A549 (cell line): Measurements from ENCODE around the gene LRRC74A. TPM values are rescaled to one million over a fixed set of nuclear protein-coding genes. Genes with fewer than 3 reads are reported as not detected.

Experiments used
- ATAC-seq, 2 experiments: fragments of 200-7000 bp in 1 of 2; fragments of >200 bp in 1 of 2; cut with Nextera tagmentation in 1 of 2; cut with Tn5 transposase in 1 of 2; 3 replicates each; pipeline versions ENCODE4 v1.8.0 to v1.9.1; 2018 to 2020; ENCODE audit warnings: mild to moderate bottlenecking in 1 of 2, moderate library complexity in 1 of 2
- CTCF ChIA-PET: fragments of 300-600 bp; sonication (Branson Sonifier 250); formaldehyde crosslinking; extraction: SDS; loops from one replicate; lab custom pipeline; 2021; ENCODE audit warnings: antibody characterized with exemption, inconsistent platforms; lab: Yijun Ruan, JAX
- POLR2A ChIA-PET: fragments of 350-600 bp; formaldehyde crosslinking; extraction: SDS; loops from one replicate; lab custom pipeline; 2021; ENCODE audit warnings: antibody characterized with exemption, inconsistent platforms; lab: Yijun Ruan, JAX
- DNase-seq, 2 experiments: peaks; one replicate each; pipeline versions ENCODE4 v3.0.0 to v3.0.0-alpha.2; 2011 to 2016; ENCODE audit warnings: low read depth in 1 of 2, low spot score in 1 of 2
- FAIRE-seq: peaks from 2 replicates; lab custom pipeline; 2011; peaks lifted over from hg19 to GRCh38; lab: Jason Lieb, UNC
- H3K27ac ChIP-seq, 2 experiments: fragments of >200 bp; sonication (Bioruptor Twin); formaldehyde crosslinking; 3 replicates each; pipeline ENCODE4 v1.5.1; 2016 to 2017
- H3K4me1 ChIP-seq: fragments of >200 bp; sonication (Bioruptor Twin); formaldehyde crosslinking; 3 replicates; pipeline ENCODE4 v1.6.1; 2016
- H3K4me2 ChIP-seq: fragments of >200 bp; sonication (Bioruptor Twin); formaldehyde crosslinking; 3 replicates; pipeline ENCODE4 v1.6.1; 2016
- H3K4me3 ChIP-seq: fragments of >200 bp; sonication (Bioruptor Twin); formaldehyde crosslinking; 3 replicates; pipeline ENCODE4 v1.5.1; 2016
- H3K9me3 ChIP-seq: fragments of >200 bp; sonication (Bioruptor Twin); formaldehyde crosslinking; 3 replicates; pipeline ENCODE4 v1.6.1; 2016
- BCL3 ChIP-seq: fragments of >200 bp; sonication (Bioruptor Twin); formaldehyde crosslinking; IDR thresholded peaks from 3 replicates; pipeline ENCODE4 v1.6.1; 2016
- BHLHE40 ChIP-seq: IDR thresholded peaks from 2 replicates; pipeline ENCODE4 v1.6.1; 2012; ENCODE audit warnings: low read depth, low read length, inconsistent platforms
- CBX2 ChIP-seq: fragments of 200-600 bp; sonication (generic); IDR thresholded peaks from 2 replicates; pipeline ENCODE4 v1.6.1; 2016; ENCODE audit warnings: low read depth, mild to moderate bottlenecking, borderline replicate concordance
- CBX8 ChIP-seq: fragments of 200-600 bp; sonication (generic); IDR thresholded peaks from 2 replicates; pipeline ENCODE4 v1.6.1; 2016
- CHD2 ChIP-seq: fragments of 150-350 bp; IDR thresholded peaks from 2 replicates; pipeline ENCODE4 v1.6.1; 2014; ENCODE audit warnings: low read length; ENCODE audit not compliant: partially characterized antibody
- CHD4 ChIP-seq: fragments of 200-600 bp; sonication (generic); IDR thresholded peaks from 2 replicates; pipeline ENCODE4 v1.6.1; 2016; ENCODE audit warnings: antibody characterized with exemption, mild to moderate bottlenecking, borderline replicate concordance
- EHMT2 ChIP-seq: fragments of 200-600 bp; sonication (generic); IDR thresholded peaks from 2 replicates; pipeline ENCODE4 v1.6.1; 2016; ENCODE audit warnings: antibody characterized with exemption, low read depth, mild to moderate bottlenecking, moderate library complexity
- EP300 ChIP-seq, 2 experiments: fragments of >200 bp; sonication (Bioruptor Twin); formaldehyde crosslinking; IDR thresholded peaks; 2 replicates in 1 of 2; 3 replicates in 1 of 2; pipeline ENCODE4 v1.6.1; 2016 to 2017
- ESRRA ChIP-seq: fragments of 150-350 bp; IDR thresholded peaks from 2 replicates; pipeline ENCODE4 v1.6.1; 2014; ENCODE audit warnings: mild to moderate bottlenecking, low read length, borderline replicate concordance
- FOSL2 ChIP-seq, 2 experiments: fragments of 450-650 bp in 1 of 2; fragments of >200 bp in 1 of 2; sonication (Bioruptor Twin) in 1 of 2; formaldehyde crosslinking; IDR thresholded peaks; 2 replicates each; pipeline versions ENCODE4 v1.5.0 to v1.6.1; 2016 to 2020; ENCODE audit warnings: mild to moderate bottlenecking in 1 of 2, moderate library complexity in 1 of 2
- FOXS1 ChIP-seq: fragments of 250-450 bp; sonication (Bioruptor Pico); IDR thresholded peaks from 2 replicates; pipeline ENCODE4 v1.5.0; 2020; ENCODE audit warnings: mild to moderate bottlenecking, moderate library complexity
- HEYL ChIP-seq: fragments of 250-450 bp; sonication (Bioruptor Pico); IDR thresholded peaks from 2 replicates; pipeline ENCODE4 v1.8.0; 2021; ENCODE audit warnings: mild to moderate bottlenecking, moderate library complexity
- HOXA7 ChIP-seq: fragments of 250-450 bp; sonication (Bioruptor Pico); IDR thresholded peaks from 2 replicates; pipeline ENCODE4 v1.5.0; 2020; ENCODE audit warnings: mild to moderate bottlenecking, moderate library complexity
- HOXB5 ChIP-seq: fragments of 250-450 bp; sonication (Bioruptor Pico); IDR thresholded peaks from 2 replicates; pipeline ENCODE4 v1.5.0; 2020; ENCODE audit warnings: mild to moderate bottlenecking, moderate library complexity
- JUNB ChIP-seq: fragments of >200 bp; sonication (Bioruptor Twin); formaldehyde crosslinking; IDR thresholded peaks from 2 replicates; pipeline ENCODE4 v1.6.1; 2016
- KDM1A ChIP-seq: fragments of 200-600 bp; sonication (generic); IDR thresholded peaks from 2 replicates; pipeline ENCODE4 v1.6.1; 2016; ENCODE audit warnings: low read depth, mild to moderate bottlenecking
- KDM5A ChIP-seq: fragments of 200-600 bp; sonication (generic); IDR thresholded peaks from 2 replicates; pipeline ENCODE4 v1.6.1; 2016; ENCODE audit warnings: antibody characterized with exemption, mild to moderate bottlenecking
- MAFK ChIP-seq: fragments of 450-650 bp; IDR thresholded peaks from 2 replicates; pipeline ENCODE4 v1.6.1; 2014; ENCODE audit not compliant: partially characterized antibody
- MAZ ChIP-seq: fragments of 150-350 bp; IDR thresholded peaks from 2 replicates; pipeline ENCODE4 v1.6.1; 2014; ENCODE audit warnings: antibody characterized with exemption, low read depth, low read length, borderline replicate concordance
- MYC ChIP-seq: IDR thresholded peaks from 2 replicates; pipeline ENCODE4 v1.6.1; 2012; ENCODE audit warnings: mild to moderate bottlenecking, inconsistent platforms, low read length, improper control_type of control experiment, borderline replicate concordance
- NPAS2 ChIP-seq: fragments of 250-450 bp; sonication (Bioruptor Pico); IDR thresholded peaks from 2 replicates; pipeline ENCODE4 v1.8.0; 2022; ENCODE audit warnings: mild to moderate bottlenecking, moderate library complexity, borderline replicate concordance
- POLR2A ChIP-seq: IDR thresholded peaks from 2 replicates; pipeline ENCODE4 v1.6.1; 2012; ENCODE audit warnings: mild to moderate bottlenecking, low read length
- RAD21 ChIP-seq, 2 experiments: fragments of >200 bp in 1 of 2; sonication (Bioruptor Twin) in 1 of 2; formaldehyde crosslinking in 1 of 2; IDR thresholded peaks in 1 of 2; conservative IDR thresholded peaks in 1 of 2; 2 replicates in 1 of 2; 3 replicates in 1 of 2; pipeline ENCODE4 v1.6.1; 2012 to 2018; ENCODE audit warnings: inconsistent platforms in 1 of 2
- TP53 ChIP-seq: fragments of 250-450 bp; sonication (Bioruptor Pico); IDR thresholded peaks from 2 replicates; pipeline ENCODE4 v1.5.0; 2021; ENCODE audit warnings: mild to moderate bottlenecking, moderate library complexity
- ZC3H11A ChIP-seq: fragments of 450-650 bp; IDR thresholded peaks from 2 replicates; pipeline ENCODE4 v1.6.1; 2014; ENCODE audit warnings: antibody characterized with exemption, mild to moderate bottlenecking
- ZFP36 ChIP-seq: fragments of 450-650 bp; IDR thresholded peaks from 2 replicates; pipeline ENCODE4 v1.6.1; 2014; ENCODE audit warnings: borderline replicate concordance; ENCODE audit not compliant: partially characterized antibody
- WGBS: methylation state at CpG from one replicate; pipeline ENCODE4 v1.1.6; 2017; ENCODE audit errors: missing lambda C conversion rate; 5-methylcytosine and 5-hydroxymethylcytosine counted together
- polyA plus RNA-seq, 4 experiments: library from polyadenylated mRNA; depleted of rRNA in 3 of 4; stranded (reverse); fragments of >200 nt; fragmentation: RNase III in 1 of 4; extraction: RNeasy Plus Mini Kit Qiagen cat#74134 plus additional on column Dnase treatment in 1 of 4; gene quantifications; 2 replicates in 3 of 4; 3 replicates in 1 of 4; pipeline ENCODE4 v1.2.3, GENCODE V29; 2011 to 2017
- TF ChIP-seq, protein P1 (sequence below): fragments of >200 bp; sonication (Bioruptor Twin); formaldehyde crosslinking; IDR thresholded peaks from 3 replicates; pipeline ENCODE4 v1.5.1; 2016
- TF ChIP-seq, protein P2 (sequence below): IDR thresholded peaks from 2 replicates; pipeline ENCODE4 v1.6.1; 2012
- TF ChIP-seq, protein P3 (sequence below): IDR thresholded peaks from 2 replicates; pipeline ENCODE4 v1.6.1; 2012
- TF ChIP-seq, protein P4 (sequence below): fragments of >200 bp; sonication (Bioruptor Twin); formaldehyde crosslinking; IDR thresholded peaks from 2 replicates; pipeline ENCODE4 v1.6.1; 2016

Gene LRRC74A
- polyA plus RNA-seq, 2 of the 4 experiments (the other 2 are of a cell fraction) = not detected

GRCh38 chr14:76782885-76783566 lies 43.2 kb upstream of the LRRC74A start:
- TF ChIP-seq FOXS1 (CRISPR knock-in tag) (no peak), POLR2A (no peak), ZFP36 (no peak), KDM5A (no peak), HOXB5 (CRISPR knock-in tag) (no peak), RAD21 (conservative IDR thresholded peaks at IDR 0.05 in 1 of 2, IDR thresholded peaks at IDR 0.05 in 1 of 2) (no peak), MAFK (no peak), CBX2 (no peak), CBX8 (no peak), FOSL2 (IDR thresholded peaks at IDR 0.05) (no peak), FOSL2 (CRISPR knock-in tag; IDR thresholded peaks at IDR 0.05) (no peak), CHD4 (no peak)
- TF ChIP-seq, protein P1, sequence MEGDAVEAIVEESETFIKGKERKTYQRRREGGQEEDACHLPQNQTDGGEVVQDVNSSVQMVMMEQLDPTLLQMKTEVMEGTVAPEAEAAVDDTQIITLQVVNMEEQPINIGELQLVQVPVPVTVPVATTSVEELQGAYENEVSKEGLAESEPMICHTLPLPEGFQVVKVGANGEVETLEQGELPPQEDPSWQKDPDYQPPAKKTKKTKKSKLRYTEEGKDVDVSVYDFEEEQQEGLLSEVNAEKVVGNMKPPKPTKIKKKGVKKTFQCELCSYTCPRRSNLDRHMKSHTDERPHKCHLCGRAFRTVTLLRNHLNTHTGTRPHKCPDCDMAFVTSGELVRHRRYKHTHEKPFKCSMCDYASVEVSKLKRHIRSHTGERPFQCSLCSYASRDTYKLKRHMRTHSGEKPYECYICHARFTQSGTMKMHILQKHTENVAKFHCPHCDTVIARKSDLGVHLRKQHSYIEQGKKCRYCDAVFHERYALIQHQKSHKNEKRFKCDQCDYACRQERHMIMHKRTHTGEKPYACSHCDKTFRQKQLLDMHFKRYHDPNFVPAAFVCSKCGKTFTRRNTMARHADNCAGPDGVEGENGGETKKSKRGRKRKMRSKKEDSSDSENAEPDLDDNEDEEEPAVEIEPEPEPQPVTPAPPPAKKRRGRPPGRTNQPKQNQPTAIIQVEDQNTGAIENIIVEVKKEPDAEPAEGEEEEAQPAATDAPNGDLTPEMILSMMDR = no peak
- TF ChIP-seq, protein P2, sequence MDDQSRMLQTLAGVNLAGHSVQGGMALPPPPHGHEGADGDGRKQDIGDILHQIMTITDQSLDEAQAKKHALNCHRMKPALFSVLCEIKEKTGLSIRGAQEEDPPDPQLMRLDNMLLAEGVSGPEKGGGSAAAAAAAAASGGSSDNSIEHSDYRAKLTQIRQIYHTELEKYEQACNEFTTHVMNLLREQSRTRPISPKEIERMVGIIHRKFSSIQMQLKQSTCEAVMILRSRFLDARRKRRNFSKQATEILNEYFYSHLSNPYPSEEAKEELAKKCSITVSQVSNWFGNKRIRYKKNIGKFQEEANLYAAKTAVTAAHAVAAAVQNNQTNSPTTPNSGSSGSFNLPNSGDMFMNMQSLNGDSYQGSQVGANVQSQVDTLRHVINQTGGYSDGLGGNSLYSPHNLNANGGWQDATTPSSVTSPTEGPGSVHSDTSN = no peak
- TF ChIP-seq, protein P3, sequence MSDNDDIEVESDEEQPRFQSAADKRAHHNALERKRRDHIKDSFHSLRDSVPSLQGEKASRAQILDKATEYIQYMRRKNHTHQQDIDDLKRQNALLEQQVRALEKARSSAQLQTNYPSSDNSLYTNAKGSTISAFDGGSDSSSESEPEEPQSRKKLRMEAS = no peak
- TF ChIP-seq, protein P4, sequence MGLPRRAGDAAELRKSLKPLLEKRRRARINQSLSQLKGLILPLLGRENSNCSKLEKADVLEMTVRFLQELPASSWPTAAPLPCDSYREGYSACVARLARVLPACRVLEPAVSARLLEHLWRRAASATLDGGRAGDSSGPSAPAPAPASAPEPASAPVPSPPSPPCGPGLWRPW = no peak
- no peaks in the 10 kb centered on the region for H3K9me3 ChIP-seq
- ChIA-PET CTCF (interaction anchor here (0.9 to 7.9 kb wide), 7 partner anchors 7 to 72 kb away, joined by 3 to 87 read pairs (median 17); partner anchors contain the start of genes ANGEL1 and VASH1), POLR2A (no interaction called here)
- ATAC-seq = no peak
- WGBS = 76% methylated on average over 8 of the region's 9 CpGs
- no peak overlapping the region for H3K27ac ChIP-seq
- H3K4me2 ChIP-seq = no peak overlapping the region
- H3K4me3 ChIP-seq = no peak overlapping the region
- no peak for DNase-seq
- H3K4me1 ChIP-seq = no peaks in the 10 kb centered on the region
- no peak for FAIRE-seq

GRCh38 chr14:76784266-76784874 lies 41.8 kb upstream of the LRRC74A start:
- H3K4me3 ChIP-seq = no peak overlapping the region
- no peak overlapping the region for H3K4me2 ChIP-seq
- TF ChIP-seq HOXA7 (CRISPR knock-in tag) = no peak
- no peak for TF ChIP-seq KDM5A
- TF ChIP-seq MAZ = no peak
- no peak for TF ChIP-seq NPAS2
- TF ChIP-seq, protein P3 = no peak
- no peak for TF ChIP-seq HEYL
- TF ChIP-seq BCL3 = no peak
- TF ChIP-seq MYC = no peak
- TF ChIP-seq, protein P1 = no peak
- no peak for TF ChIP-seq ZC3H11A
- TF ChIP-seq KDM1A = no peak
- TF ChIP-seq FOXS1 (CRISPR knock-in tag) = no peak
- TF ChIP-seq TP53 (CRISPR knock-in tag) = no peak
- TF ChIP-seq BHLHE40 = no peak
- TF ChIP-seq EP300 (IDR thresholded peaks at IDR 0.05) = no peak
- no peak for TF ChIP-seq ESRRA
- TF ChIP-seq CHD2 = no peak
- TF ChIP-seq JUNB = no peak
- no peak for TF ChIP-seq EHMT2
- ChIA-PET CTCF (interaction anchor here (0.6 to 7.9 kb wide), 22 partner anchors 8 to 1447 kb away, joined by 3 to 87 read pairs (median 4); partner anchors contain the start of gene ANGEL1), POLR2A (interaction anchor here (0.9 kb wide), 1 partner anchor 28 kb away, joined by 5 read pairs; the partner anchor contains the start of gene ANGEL1)
- no peaks in the 10 kb centered on the region for H3K9me3 ChIP-seq
- FAIRE-seq (no peak), DNase-seq (no peak), ATAC-seq (no peak)
- 81% methylated on average over 6 of the region's 6 CpGs for WGBS
- H3K27ac ChIP-seq = no peak overlapping the region
- no peaks in the 10 kb centered on the region for H3K4me1 ChIP-seq
